SK-N-MC (cell line): Measurements from ENCODE around the gene FYB2.

ENCODE experiments used
- EZH2 ChIP-seq: fragments of 200-600 bp; sonication (generic); IDR thresholded peaks from one replicate; pipeline ENCODE4 v1.6.1; 2017; ENCODE audit warnings: antibody characterized with exemption
- FOXP2 ChIP-seq: optimal IDR thresholded peaks from 2 replicates; pipeline ENCODE3; 2011; ENCODE audit warnings: mild to moderate bottlenecking, moderate library complexity; ENCODE audit not compliant: insufficient read depth; ENCODE audit errors: extremely low read length, control extremely low read depth
- POLR2AphosphoS5 ChIP-seq: IDR thresholded peaks from 2 replicates; pipeline ENCODE4 v1.6.1; 2012; ENCODE audit warnings: mild to moderate bottlenecking, low read depth, low read length, borderline replicate concordance

DNA sequence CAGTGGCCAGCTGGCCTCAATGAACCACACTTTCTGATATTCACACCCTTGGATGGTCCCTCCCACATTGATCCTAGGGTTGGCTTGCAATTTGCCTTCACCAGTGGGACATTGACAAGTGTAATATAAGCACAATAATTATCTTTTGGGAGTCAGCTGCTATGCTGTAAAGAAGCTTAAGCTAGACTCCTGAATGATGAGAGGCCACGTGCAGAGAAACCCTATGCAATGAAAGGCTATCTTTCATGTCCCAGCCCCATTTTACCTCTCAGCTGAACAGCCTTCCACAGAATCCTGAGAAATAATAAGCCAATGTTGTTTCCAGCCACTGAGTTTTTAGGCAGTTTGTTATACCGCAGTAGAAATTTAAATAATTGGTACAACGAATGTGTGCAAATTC lies 24.3 kb upstream of the FYB2 start:
- TF ChIP-seq POLR2AphosphoS5 (no peak), EZH2 (no peak), FOXP2 (no peak)
